ENCODE data around the gene CNGB1.

DNA sequence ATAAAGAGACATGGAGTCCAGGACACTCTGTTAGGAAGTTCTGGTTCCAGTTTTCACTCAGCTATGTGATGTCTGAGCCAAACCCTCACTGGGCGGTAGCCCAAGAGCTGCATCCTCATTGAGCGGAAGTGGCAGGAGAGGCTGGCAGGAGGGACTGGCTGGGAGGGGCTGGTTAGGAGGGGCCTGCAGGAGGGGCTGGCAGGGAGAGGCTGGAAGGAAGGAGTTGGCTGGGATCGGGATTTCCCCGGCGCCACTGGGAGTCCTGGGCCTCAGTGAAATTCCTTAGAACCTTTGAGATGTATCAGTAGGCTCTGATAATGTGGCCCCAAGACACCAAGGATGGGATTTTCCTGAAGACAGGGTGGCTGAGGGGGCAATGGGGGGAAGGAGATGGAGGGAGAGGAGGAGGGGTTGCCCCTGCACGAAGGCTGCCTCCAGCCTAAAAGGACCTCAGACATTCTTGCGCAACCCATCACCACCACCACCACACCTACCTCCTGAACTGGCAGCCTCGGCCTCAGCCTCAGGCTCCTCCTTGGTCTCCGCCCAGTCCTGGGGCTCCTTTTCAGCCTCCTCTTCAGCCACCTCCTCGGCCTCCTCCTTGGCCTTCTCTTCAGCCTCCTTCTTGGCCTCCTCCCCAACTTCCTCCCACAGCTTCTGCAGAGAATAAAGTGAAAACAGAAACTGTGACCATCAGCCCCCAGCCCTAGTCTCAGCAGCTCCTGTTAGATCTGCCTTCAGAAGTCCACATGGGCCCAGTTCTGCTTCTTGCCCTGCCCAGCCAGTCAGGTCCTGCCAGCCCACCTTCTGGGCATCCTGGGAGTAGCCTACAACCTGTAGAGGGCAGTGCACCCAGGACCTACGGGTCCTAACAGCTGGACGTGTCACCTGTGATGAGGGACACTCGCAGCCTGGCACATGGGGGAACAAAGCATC lies 31.7 kb downstream of the CNGB1 start:
- TF ChIP-seq, protein P1, sequence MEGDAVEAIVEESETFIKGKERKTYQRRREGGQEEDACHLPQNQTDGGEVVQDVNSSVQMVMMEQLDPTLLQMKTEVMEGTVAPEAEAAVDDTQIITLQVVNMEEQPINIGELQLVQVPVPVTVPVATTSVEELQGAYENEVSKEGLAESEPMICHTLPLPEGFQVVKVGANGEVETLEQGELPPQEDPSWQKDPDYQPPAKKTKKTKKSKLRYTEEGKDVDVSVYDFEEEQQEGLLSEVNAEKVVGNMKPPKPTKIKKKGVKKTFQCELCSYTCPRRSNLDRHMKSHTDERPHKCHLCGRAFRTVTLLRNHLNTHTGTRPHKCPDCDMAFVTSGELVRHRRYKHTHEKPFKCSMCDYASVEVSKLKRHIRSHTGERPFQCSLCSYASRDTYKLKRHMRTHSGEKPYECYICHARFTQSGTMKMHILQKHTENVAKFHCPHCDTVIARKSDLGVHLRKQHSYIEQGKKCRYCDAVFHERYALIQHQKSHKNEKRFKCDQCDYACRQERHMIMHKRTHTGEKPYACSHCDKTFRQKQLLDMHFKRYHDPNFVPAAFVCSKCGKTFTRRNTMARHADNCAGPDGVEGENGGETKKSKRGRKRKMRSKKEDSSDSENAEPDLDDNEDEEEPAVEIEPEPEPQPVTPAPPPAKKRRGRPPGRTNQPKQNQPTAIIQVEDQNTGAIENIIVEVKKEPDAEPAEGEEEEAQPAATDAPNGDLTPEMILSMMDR (optimal IDR thresholded peaks at IDR 0.05 in 1 of 3, IDR thresholded peaks at IDR 0.05 in 1 of 3, conservative IDR thresholded peaks at IDR 0.05 in 1 of 3; ENCODE audit: extremely low read depth in 1 of 3, insufficient read depth in 2 of 3, low read length in 3 of 3): peak in 1 of 3 experiments; percentile 41
- no peak for TF ChIP-seq EZH2 (IDR thresholded peaks at IDR 0.05; ENCODE audit: low read length)

All from keratinocyte (primary cell).